ENCODE measurements around the gene SAFB2.

DNA sequence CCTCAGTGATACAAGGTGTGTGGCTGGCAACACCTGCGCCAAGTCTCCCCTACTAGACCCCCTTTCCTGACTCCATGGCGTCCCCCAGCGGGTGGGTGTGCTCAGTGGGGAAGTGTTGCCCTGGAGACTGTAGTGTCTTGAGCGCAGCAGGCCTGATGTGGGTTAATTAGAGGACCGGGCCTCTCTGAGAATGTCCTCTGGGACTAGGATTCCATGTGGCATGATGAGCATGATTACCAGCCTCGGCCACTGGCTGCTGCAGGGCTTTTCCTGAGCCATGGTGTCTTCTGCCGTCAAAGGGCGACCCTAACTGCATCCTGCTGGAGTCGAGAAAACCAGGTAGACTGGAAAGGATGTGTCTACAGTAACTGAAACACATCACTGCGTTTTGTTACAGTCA is 29.7 kb upstream of the SAFB2 start:
- TF ChIP-seq RCOR1 (IDR thresholded peaks at IDR 0.05; ENCODE audit: low read depth, low read length) (no peak), NR3C1 (IDR thresholded peaks at IDR 0.05) (no peak), BHLHE40 (IDR thresholded peaks at IDR 0.05; ENCODE audit: low read depth, low read length) (no peak), FOSB (CRISPR knock-in tag; IDR thresholded peaks at IDR 0.05) (no peak), HEYL (CRISPR knock-in tag; IDR thresholded peaks at IDR 0.05) (no peak), USF2 (IDR thresholded peaks at IDR 0.05) (no peak), POLR2A (IDR thresholded peaks at IDR 0.05; ENCODE audit: low read length) (no peak), EHMT2 (IDR thresholded peaks at IDR 0.05; ENCODE audit: low read depth) (no peak), SREBF2 (IDR thresholded peaks at IDR 0.05) (no peak)
- TF ChIP-seq, protein P1, sequence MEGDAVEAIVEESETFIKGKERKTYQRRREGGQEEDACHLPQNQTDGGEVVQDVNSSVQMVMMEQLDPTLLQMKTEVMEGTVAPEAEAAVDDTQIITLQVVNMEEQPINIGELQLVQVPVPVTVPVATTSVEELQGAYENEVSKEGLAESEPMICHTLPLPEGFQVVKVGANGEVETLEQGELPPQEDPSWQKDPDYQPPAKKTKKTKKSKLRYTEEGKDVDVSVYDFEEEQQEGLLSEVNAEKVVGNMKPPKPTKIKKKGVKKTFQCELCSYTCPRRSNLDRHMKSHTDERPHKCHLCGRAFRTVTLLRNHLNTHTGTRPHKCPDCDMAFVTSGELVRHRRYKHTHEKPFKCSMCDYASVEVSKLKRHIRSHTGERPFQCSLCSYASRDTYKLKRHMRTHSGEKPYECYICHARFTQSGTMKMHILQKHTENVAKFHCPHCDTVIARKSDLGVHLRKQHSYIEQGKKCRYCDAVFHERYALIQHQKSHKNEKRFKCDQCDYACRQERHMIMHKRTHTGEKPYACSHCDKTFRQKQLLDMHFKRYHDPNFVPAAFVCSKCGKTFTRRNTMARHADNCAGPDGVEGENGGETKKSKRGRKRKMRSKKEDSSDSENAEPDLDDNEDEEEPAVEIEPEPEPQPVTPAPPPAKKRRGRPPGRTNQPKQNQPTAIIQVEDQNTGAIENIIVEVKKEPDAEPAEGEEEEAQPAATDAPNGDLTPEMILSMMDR (IDR thresholded peaks at IDR 0.05): no peak
- TF ChIP-seq, protein P2, sequence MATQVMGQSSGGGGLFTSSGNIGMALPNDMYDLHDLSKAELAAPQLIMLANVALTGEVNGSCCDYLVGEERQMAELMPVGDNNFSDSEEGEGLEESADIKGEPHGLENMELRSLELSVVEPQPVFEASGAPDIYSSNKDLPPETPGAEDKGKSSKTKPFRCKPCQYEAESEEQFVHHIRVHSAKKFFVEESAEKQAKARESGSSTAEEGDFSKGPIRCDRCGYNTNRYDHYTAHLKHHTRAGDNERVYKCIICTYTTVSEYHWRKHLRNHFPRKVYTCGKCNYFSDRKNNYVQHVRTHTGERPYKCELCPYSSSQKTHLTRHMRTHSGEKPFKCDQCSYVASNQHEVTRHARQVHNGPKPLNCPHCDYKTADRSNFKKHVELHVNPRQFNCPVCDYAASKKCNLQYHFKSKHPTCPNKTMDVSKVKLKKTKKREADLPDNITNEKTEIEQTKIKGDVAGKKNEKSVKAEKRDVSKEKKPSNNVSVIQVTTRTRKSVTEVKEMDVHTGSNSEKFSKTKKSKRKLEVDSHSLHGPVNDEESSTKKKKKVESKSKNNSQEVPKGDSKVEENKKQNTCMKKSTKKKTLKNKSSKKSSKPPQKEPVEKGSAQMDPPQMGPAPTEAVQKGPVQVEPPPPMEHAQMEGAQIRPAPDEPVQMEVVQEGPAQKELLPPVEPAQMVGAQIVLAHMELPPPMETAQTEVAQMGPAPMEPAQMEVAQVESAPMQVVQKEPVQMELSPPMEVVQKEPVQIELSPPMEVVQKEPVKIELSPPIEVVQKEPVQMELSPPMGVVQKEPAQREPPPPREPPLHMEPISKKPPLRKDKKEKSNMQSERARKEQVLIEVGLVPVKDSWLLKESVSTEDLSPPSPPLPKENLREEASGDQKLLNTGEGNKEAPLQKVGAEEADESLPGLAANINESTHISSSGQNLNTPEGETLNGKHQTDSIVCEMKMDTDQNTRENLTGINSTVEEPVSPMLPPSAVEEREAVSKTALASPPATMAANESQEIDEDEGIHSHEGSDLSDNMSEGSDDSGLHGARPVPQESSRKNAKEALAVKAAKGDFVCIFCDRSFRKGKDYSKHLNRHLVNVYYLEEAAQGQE (IDR thresholded peaks at IDR 0.05): no peak

Measured in A549 (cell line).